Esophagus muscularis mucosa (tissue), 4 donors: ENCODE measurements around the gene PRKRA. TPM values are rescaled to one million over a fixed set of nuclear protein-coding genes. Genes with fewer than 3 reads are reported as not detected.

Experiments used
- DNase-seq: peaks from one replicate; pipeline ENCODE4 v3.0.0-alpha.2; 2017; ENCODE audit errors: extremely low spot score
- H3K27ac ChIP-seq, 4 donors: fragments of 200-600 bp; sonication (generic); replicated peaks in 1 of 4; 1 replicate in 3 of 4; 2 replicates in 1 of 4; pipeline ENCODE4 v1.5.1; 2016 to 2019; ENCODE audit warnings: mild to moderate bottlenecking in 1 of 4
- H3K27me3 ChIP-seq, 4 donors: fragments of 200-600 bp; sonication (generic); one replicate each; pipeline versions ENCODE4 v1.5.1 to v1.6.0; 2016 to 2019
- H3K36me3 ChIP-seq, 4 donors: fragments of 200-600 bp; sonication (generic); one replicate each; pipeline ENCODE4 v1.5.1; 2016 to 2019
- H3K4me1 ChIP-seq, 4 donors: fragments of 200-600 bp; sonication (generic); one replicate each; pipeline ENCODE4 v1.5.1; 2016 to 2019
- H3K4me3 ChIP-seq, 4 donors: fragments of 200-600 bp; sonication (generic); 1 replicate in 2 of 4; 2 replicates in 2 of 4; pipeline ENCODE4 v1.5.1; 2016 to 2019; ENCODE audit warnings: mild to moderate bottlenecking in 4 of 4, moderate library complexity in 1 of 4
- H3K9me3 ChIP-seq, 4 donors: fragments of 200-600 bp; sonication (generic); 1 replicate in 3 of 4; 2 replicates in 1 of 4; pipeline ENCODE4 v1.5.1; 2016 to 2019
- EP300 ChIP-seq: sonication (generic); formaldehyde crosslinking; IDR thresholded peaks from one replicate; pipeline ENCODE4 v1.6.1; 2017; ENCODE audit warnings: antibody characterized with exemption
- POLR2A ChIP-seq: fragments of 450-650 bp; IDR thresholded peaks from one replicate; pipeline ENCODE4 v1.6.1; 2017; ENCODE audit warnings: antibody characterized with exemption, moderate library complexity, mild to moderate bottlenecking, low read depth
- POLR2AphosphoS5 ChIP-seq, 2 donors: sonication (generic); formaldehyde crosslinking; IDR thresholded peaks; one replicate each; pipeline ENCODE4 v1.6.1; 2017; ENCODE audit warnings: antibody characterized with exemption in 2 of 2
- WGBS: methylation state at CpG from one replicate; pipeline ENCODE4 v1.1.5; 2018; 5-methylcytosine and 5-hydroxymethylcytosine counted together
- intact Hi-C: fragments of 100-400 bp; cut with DNase I; formaldehyde crosslinking; loops from one replicate; pipeline ENCODE4 v1.15.1; 2023
- total RNA-seq, 4 donors: library from RNA; depleted of rRNA; stranded (reverse); fragments of >200 nt; gene quantifications; one replicate each; pipeline versions ENCODE4 v1.1.0 to v1.2.1, GENCODE V29; 2016
- TF ChIP-seq, protein P1 (sequence below), 3 experiments: fragments of 200-600 bp in 2 of 3; fragments of 450-650 bp in 1 of 3; sonication (generic) in 2 of 3; IDR thresholded peaks; one replicate each; pipeline ENCODE4 v1.5.1; 2017 to 2019; ENCODE audit warnings: antibody characterized with exemption in 3 of 3, mild to moderate bottlenecking in 2 of 3, moderate library complexity in 1 of 3

The PRKRA gene
- total RNA-seq, 4 donors from 2014 or later = 74.5 to 90.9 (median 75.7) TPM

DNA sequence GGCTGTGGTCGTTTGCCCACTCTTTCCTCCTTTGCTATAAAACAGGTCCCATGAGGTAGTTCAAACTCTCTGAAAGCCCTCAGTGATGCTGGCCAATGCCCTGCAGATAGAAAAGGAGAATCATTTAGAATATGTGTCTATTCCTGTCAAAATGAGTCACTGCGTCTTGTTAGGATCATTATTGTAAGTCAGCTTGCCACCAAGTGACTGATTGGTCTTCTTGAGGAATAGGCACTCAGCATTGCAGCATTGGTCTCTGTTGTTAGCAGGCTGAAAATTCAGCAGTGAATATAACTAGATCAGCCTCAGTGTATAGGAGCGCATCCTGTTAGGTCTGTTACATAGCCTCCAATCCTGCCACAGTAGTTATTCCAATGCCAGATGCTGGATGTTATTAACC is 28.9 kb downstream of the PRKRA start:
- 92% methylated on average over 3 of the region's 3 CpGs for whole genome bisulfite sequencing
- TF ChIP-seq, protein P1, sequence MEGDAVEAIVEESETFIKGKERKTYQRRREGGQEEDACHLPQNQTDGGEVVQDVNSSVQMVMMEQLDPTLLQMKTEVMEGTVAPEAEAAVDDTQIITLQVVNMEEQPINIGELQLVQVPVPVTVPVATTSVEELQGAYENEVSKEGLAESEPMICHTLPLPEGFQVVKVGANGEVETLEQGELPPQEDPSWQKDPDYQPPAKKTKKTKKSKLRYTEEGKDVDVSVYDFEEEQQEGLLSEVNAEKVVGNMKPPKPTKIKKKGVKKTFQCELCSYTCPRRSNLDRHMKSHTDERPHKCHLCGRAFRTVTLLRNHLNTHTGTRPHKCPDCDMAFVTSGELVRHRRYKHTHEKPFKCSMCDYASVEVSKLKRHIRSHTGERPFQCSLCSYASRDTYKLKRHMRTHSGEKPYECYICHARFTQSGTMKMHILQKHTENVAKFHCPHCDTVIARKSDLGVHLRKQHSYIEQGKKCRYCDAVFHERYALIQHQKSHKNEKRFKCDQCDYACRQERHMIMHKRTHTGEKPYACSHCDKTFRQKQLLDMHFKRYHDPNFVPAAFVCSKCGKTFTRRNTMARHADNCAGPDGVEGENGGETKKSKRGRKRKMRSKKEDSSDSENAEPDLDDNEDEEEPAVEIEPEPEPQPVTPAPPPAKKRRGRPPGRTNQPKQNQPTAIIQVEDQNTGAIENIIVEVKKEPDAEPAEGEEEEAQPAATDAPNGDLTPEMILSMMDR (IDR thresholded peaks at IDR 0.05) = no peak
- TF ChIP-seq EP300 (no peak), POLR2AphosphoS5 (IDR thresholded peaks at IDR 0.05) (no peak), POLR2A (no peak)

DNA sequence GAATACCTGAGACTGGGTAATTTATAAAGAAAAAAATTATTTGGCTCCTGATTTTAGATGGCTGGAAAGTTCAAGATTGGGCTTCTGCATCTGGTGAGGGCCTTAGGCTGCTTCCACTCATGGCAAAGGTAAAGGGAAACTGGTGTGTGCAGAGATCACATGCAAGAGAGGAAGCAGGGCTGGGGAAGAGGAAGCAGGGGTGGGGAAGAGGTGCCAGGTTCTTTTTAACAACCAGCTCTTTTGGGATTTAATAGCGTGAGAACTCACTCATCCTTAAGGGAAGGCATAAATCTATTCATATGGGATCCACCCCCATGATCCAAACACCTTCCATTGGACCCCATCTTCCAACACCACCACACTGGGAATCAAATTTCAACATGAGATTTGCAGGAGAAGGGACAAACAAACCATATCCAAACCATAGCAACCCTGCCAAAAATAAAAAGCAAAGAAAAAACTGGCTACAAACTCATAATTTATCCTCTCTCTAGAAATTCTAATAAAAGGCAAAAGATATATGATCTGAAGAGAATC is 30.4 kb downstream of the PRKRA start:
- Histone ChIP-seq H3K9me3 (peaks cover 0 to 6% (median 0%) of the 10 kb centered on the region in 4 donors), H3K27me3 (no peaks in the 10 kb centered on the region), H3K36me3 (peaks cover 0 to 5% (median 0%) of the 10 kb centered on the region in 4 donors), H3K27ac (no peak overlapping the region), H3K4me1 (peaks cover 0 to 4% (median 0%) of the 10 kb centered on the region in 4 donors), H3K4me3 (no peak overlapping the region)
- 50% methylated on average over 1 of the region's 1 CpG for WGBS
- TF ChIP-seq POLR2AphosphoS5 (IDR thresholded peaks at IDR 0.05) (no peak), POLR2A (no peak), EP300 (no peak)
- TF ChIP-seq, protein P1 (IDR thresholded peaks at IDR 0.05) = no peak
- intact Hi-C loops = no loop called here
- no peak for DNase-seq

More for the DNA sequence above, 28.9 kb downstream of the PRKRA start:
- peaks cover 0 to 14% (median 8%) of the 10 kb centered on the region in 4 donors for H3K36me3 ChIP-seq
- peaks cover 0 to 6% (median 0%) of the 10 kb centered on the region in 4 donors for H3K9me3 ChIP-seq
- H3K27me3 ChIP-seq = no peaks in the 10 kb centered on the region
- no peaks in the 10 kb centered on the region for H3K4me1 ChIP-seq
- intact Hi-C loops = no loop called here
- no peak overlapping the region for H3K4me3 ChIP-seq
- DNase-seq = no peak
- H3K27ac ChIP-seq = no peak overlapping the region

DNA sequence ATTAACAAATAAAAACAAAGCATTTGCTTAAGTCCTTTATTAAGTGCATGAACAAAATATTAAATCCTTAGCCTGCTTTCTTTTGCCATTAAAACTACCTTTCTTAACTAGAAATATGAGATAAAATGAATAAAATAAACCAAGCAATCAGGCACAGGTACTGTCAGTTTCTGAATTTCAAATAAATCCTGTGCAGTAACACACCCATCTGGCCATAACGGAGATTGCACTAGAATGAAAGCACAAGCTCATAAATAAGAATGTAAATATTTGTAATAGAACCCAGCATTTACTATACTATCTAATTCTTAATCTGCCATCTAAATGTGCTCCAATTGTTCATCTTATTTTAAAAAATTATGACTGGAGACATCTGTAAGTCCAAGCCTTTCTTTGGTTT is 31.9 kb downstream of the PRKRA start:
- Histone ChIP-seq H3K27me3 (no peaks in the 10 kb centered on the region), H3K4me1 (peaks cover 4 to 13% (median 10%) of the 10 kb centered on the region in 4 donors), H3K4me3 (no peak overlapping the region), H3K36me3 (peaks cover 0 to 5% (median 0%) of the 10 kb centered on the region in 4 donors), H3K9me3 (no peaks in the 10 kb centered on the region), H3K27ac (no peak overlapping the region)
- DNase-seq = no peak
- intact Hi-C loops = no loop called here
- 54% methylated on average over 1 of the region's 1 CpG for WGBS
- TF ChIP-seq, protein P1 (IDR thresholded peaks at IDR 0.05) = no peak
- TF ChIP-seq POLR2AphosphoS5 (IDR thresholded peaks at IDR 0.05) (no peak), EP300 (no peak), POLR2A (no peak)

DNA sequence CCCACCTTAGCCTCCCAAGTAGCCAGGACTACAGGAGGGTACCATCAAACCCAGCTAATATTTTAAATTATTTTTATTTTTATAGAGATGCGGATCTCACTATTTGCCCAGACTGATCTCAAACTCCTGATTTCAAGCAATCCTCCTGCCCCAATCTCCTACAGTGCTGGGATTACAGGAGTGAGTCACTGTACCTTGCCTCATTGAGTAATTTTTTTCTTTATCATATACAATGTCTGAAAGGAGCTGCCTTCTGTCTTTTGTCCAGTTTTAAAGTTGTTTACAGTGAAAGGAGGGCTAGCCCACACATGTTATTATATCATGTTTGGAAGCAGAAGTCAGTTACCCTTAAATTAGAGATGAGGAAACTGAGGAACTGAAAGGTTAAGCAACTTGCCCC is 32.5 kb downstream of the PRKRA start:
- 100% methylated on average over 1 of the region's 1 CpG for WGBS
- H3K4me3 ChIP-seq = no peak overlapping the region
- TF ChIP-seq POLR2A (no peak), EP300 (no peak), POLR2AphosphoS5 (IDR thresholded peaks at IDR 0.05) (no peak)
- TF ChIP-seq, protein P1 (IDR thresholded peaks at IDR 0.05) = no peak
- H3K27me3 ChIP-seq = no peaks in the 10 kb centered on the region
- H3K4me1 ChIP-seq = peaks cover 4 to 14% (median 10%) of the 10 kb centered on the region in 4 donors
- peaks cover 0 to 5% (median 0%) of the 10 kb centered on the region in 4 donors for H3K36me3 ChIP-seq
- intact Hi-C loops = no loop called here
- no peak overlapping the region for H3K27ac ChIP-seq
- no peak for DNase-seq
- no peaks in the 10 kb centered on the region for H3K9me3 ChIP-seq

DNA sequence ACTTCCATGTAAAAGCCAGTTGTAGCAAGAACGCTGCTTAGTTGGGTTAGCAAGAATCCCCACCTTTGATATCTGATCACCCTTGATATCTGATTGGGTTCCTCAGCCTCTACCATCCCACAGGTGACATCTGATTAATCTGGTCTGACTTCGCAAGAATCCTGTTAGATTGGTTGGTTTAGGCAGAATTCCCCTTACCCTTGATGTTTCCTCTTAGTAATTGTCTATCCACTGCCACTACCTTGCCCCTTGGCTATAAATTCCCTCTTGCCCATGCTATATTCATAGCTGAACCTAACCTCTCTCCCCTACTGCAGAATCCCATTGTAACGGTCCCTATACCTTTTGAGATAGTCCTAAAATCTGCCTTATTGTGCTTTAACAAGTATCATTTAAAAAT is 33.1 kb downstream of the PRKRA start:
- Histone ChIP-seq H3K4me3 (no peak overlapping the region), H3K36me3 (peaks cover 0 to 5% (median 0%) of the 10 kb centered on the region in 4 donors), H3K4me1 (peaks cover 4 to 18% (median 12%) of the 10 kb centered on the region in 4 donors), H3K9me3 (no peaks in the 10 kb centered on the region), H3K27me3 (no peaks in the 10 kb centered on the region), H3K27ac (no peak overlapping the region)
- no peak for DNase-seq
- 95% methylated on average over 3 of the region's 3 CpGs for WGBS
- TF ChIP-seq EP300 (no peak), POLR2A (no peak), POLR2AphosphoS5 (IDR thresholded peaks at IDR 0.05) (no peak)
- TF ChIP-seq, protein P1 (IDR thresholded peaks at IDR 0.05) = no peak
- intact Hi-C loops = no loop called here
